ENCODE data around the gene CR1L. TPM values are rescaled to one million over a fixed set of nuclear protein-coding genes. Genes with fewer than 3 reads are reported as not detected.
"Not testable (repeated sequence)": the region's sequence is repeated elsewhere in the genome, so short reads cannot be mapped to it uniquely, and the experiment has no call there.

CR1L gene
- total RNA-seq, 1 donor from 2014 or later = not detected

- H3K4me3 Mint-ChIP-seq = no peak overlapping the region
- no peaks in the 10 kb centered on the region for H3K4me1 Mint-ChIP-seq (ENCODE audit: unreplicated experiment)
- H3K36me3 Mint-ChIP-seq = no peaks in the 10 kb centered on the region
- DNase-seq (ENCODE audit: extremely low spot score, unreplicated experiment) = no peak
- no peaks in the 10 kb centered on the region for H3K9me3 Mint-ChIP-seq
- no peak overlapping the region for H3K27ac Mint-ChIP-seq
- H3K27me3 Mint-ChIP-seq = no peaks in the 10 kb centered on the region
- no peak for TF ChIP-seq CTCF (conservative IDR thresholded peaks at IDR 0.05)
Measured at GRCh38 chr1:207703712-207704111, 58.8 kb downstream of the CR1L start.

GRCh38 chr1:207708004-207708403 is 63.1 kb downstream of the CR1L start:
- not testable (repeated sequence) for DNase-seq (ENCODE audit: extremely low spot score, unreplicated experiment); H3K36me3 Mint-ChIP-seq; H3K9me3 Mint-ChIP-seq; H3K27ac Mint-ChIP-seq; H3K4me3 Mint-ChIP-seq; H3K27me3 Mint-ChIP-seq; H3K4me1 Mint-ChIP-seq (ENCODE audit: unreplicated experiment)

- no peaks in the 10 kb centered on the region for H3K36me3 Mint-ChIP-seq
- H3K27me3 Mint-ChIP-seq = no peaks in the 10 kb centered on the region
- H3K4me3 Mint-ChIP-seq = no peak overlapping the region
- no peak for TF ChIP-seq CTCF (conservative IDR thresholded peaks at IDR 0.05)
- no peak overlapping the region for H3K27ac Mint-ChIP-seq
- DNase-seq (ENCODE audit: extremely low spot score, unreplicated experiment) = no peak
- H3K9me3 Mint-ChIP-seq = no peaks in the 10 kb centered on the region
- no peaks in the 10 kb centered on the region for H3K4me1 Mint-ChIP-seq (ENCODE audit: unreplicated experiment)
Measured at GRCh38 chr1:207711285-207711684, 66.4 kb downstream of the CR1L start.

- not testable (repeated sequence) for H3K4me1 Mint-ChIP-seq (ENCODE audit: unreplicated experiment); H3K4me3 Mint-ChIP-seq; H3K27ac Mint-ChIP-seq; DNase-seq (ENCODE audit: extremely low spot score, unreplicated experiment); H3K27me3 Mint-ChIP-seq; H3K36me3 Mint-ChIP-seq; H3K9me3 Mint-ChIP-seq
Measured at GRCh38 chr1:207712701-207713100, 67.8 kb downstream of the CR1L start.

- Mint-ChIP-seq H3K27me3 (no peaks in the 10 kb centered on the region), H3K27ac (no peak overlapping the region), H3K4me1 (ENCODE audit: unreplicated experiment) (no peaks in the 10 kb centered on the region), H3K9me3 (no peaks in the 10 kb centered on the region), H3K4me3 (no peak overlapping the region), H3K36me3 (no peaks in the 10 kb centered on the region)
- DNase-seq (ENCODE audit: extremely low spot score, unreplicated experiment) = no peak
- no peak for TF ChIP-seq CTCF (conservative IDR thresholded peaks at IDR 0.05)
Measured at GRCh38 chr1:207713529-207713928, 68.6 kb downstream of the CR1L start.

GRCh38 chr1:207719234-207719633 is 74.3 kb downstream of the CR1L start:
- no peak for DNase-seq (ENCODE audit: extremely low spot score, unreplicated experiment)
- no peak overlapping the region for H3K27ac Mint-ChIP-seq
- no peak for TF ChIP-seq CTCF (conservative IDR thresholded peaks at IDR 0.05)
- H3K4me3 Mint-ChIP-seq = no peak overlapping the region
- no peaks in the 10 kb centered on the region for H3K27me3 Mint-ChIP-seq
- H3K9me3 Mint-ChIP-seq = no peaks in the 10 kb centered on the region
- no peaks in the 10 kb centered on the region for H3K36me3 Mint-ChIP-seq
- no peaks in the 10 kb centered on the region for H3K4me1 Mint-ChIP-seq (ENCODE audit: unreplicated experiment)

- not testable (repeated sequence) for H3K27me3 Mint-ChIP-seq; H3K4me3 Mint-ChIP-seq; H3K9me3 Mint-ChIP-seq; H3K36me3 Mint-ChIP-seq; H3K4me1 Mint-ChIP-seq (ENCODE audit: unreplicated experiment); DNase-seq (ENCODE audit: extremely low spot score, unreplicated experiment); H3K27ac Mint-ChIP-seq
Measured at GRCh38 chr1:207728200-207728858, 83.4 kb downstream of the CR1L start.

- not testable (repeated sequence) for H3K4me3 Mint-ChIP-seq; DNase-seq (ENCODE audit: extremely low spot score, unreplicated experiment); H3K27ac Mint-ChIP-seq; H3K27me3 Mint-ChIP-seq; H3K9me3 Mint-ChIP-seq; H3K4me1 Mint-ChIP-seq (ENCODE audit: unreplicated experiment); H3K36me3 Mint-ChIP-seq
Measured at GRCh38 chr1:207737503-207738157, 92.7 kb downstream of the CR1L start.

- not testable (repeated sequence) for H3K36me3 Mint-ChIP-seq; H3K4me3 Mint-ChIP-seq; H3K27me3 Mint-ChIP-seq; DNase-seq (ENCODE audit: extremely low spot score, unreplicated experiment); H3K4me1 Mint-ChIP-seq (ENCODE audit: unreplicated experiment); H3K9me3 Mint-ChIP-seq
- peak overlapping the region; percentile 23 for H3K27ac Mint-ChIP-seq
Measured at GRCh38 chr1:207738158-207738659, 93.3 kb downstream of the CR1L start.

All from type B pancreatic cell (in vitro differentiated cells).